ENCODE data around the gene TMEM170A. TPM values are rescaled to one million over a fixed set of nuclear protein-coding genes. Genes with fewer than 3 reads are reported as not detected.
"Not testable (repeated sequence)": the region's sequence is repeated elsewhere in the genome, so short reads cannot be mapped to it uniquely, and the experiment has no call there.

TMEM170A gene
- 10 to 100 TPM; 22.4 to 38.3 (median 29.8) TPM for total RNA-seq

DNA sequence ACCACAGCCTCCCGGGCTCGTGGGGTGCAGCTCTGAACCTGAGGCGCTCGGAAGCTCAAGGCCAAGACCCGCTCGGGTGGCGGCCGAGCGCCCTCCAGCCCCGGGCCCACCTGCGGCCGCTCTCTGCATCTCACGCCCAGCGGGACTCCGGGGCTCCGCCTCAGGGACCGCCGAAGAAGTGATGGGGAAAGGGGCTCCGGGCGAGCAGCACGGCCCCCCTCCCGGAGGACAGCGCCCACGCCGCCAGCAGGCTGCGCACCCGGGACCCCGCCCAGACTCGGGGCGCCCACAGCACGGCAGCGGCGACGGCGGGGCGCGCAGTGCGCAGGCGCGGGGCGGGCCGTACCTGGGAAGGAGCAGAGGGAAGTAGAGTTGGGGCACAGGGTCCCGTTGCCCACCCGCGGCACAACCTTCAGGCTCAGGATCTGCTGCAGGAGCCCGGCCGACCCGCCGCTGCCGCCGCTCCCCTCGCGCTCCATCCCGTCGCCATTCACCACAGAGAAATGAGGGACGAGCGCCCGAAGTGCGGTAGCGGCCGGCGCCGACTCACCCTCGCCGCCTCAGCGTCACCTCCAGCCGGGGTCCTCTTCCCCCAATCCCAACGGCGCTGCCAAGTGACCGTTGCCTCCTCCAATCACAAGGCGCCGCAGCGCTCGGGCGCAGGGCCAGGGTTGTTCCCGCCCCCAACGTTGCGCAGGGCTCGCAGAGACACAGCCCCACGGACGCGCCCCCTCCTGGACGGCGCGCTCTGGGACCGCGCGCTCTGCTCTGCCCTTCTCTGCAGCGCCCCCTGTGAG, at the start of gene TMEM170A:
Gene TMEM170A (minus strand): TSS at position 568 of the 797 bp plus-strand sequence. CDS start 89 bp downstream, at position 479.
- TF ChIP-seq, protein P1, sequence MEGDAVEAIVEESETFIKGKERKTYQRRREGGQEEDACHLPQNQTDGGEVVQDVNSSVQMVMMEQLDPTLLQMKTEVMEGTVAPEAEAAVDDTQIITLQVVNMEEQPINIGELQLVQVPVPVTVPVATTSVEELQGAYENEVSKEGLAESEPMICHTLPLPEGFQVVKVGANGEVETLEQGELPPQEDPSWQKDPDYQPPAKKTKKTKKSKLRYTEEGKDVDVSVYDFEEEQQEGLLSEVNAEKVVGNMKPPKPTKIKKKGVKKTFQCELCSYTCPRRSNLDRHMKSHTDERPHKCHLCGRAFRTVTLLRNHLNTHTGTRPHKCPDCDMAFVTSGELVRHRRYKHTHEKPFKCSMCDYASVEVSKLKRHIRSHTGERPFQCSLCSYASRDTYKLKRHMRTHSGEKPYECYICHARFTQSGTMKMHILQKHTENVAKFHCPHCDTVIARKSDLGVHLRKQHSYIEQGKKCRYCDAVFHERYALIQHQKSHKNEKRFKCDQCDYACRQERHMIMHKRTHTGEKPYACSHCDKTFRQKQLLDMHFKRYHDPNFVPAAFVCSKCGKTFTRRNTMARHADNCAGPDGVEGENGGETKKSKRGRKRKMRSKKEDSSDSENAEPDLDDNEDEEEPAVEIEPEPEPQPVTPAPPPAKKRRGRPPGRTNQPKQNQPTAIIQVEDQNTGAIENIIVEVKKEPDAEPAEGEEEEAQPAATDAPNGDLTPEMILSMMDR (IDR thresholded peaks at IDR 0.05) = peak in 2 of 3 donors; percentile 99
- DNase-seq (ENCODE audit: low spot score) (peak; percentile 98), ATAC-seq (ENCODE audit: low FRiP score) (peak; percentile 100)

DNA sequence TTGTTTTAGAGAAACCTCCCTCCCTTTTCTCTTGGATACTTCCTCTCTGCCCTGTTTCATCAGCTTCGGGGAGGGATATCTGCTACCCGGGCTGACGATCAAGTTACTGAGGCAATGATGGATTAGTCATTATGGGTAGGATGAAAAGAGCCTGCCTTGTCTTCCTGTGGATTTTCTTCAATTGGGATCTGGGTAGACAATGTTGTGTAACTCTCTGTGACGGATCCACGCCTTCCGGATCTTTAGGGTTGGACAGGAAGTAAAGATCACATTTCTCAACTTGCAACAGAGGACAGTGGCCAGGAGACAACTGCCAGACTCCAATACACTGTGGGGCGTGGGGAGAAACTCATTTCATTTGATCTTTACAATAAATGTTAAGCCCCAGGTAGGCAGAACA, 42.1 kb upstream of the TMEM170A start:
- TF ChIP-seq, protein P1 (IDR thresholded peaks at IDR 0.05) = no peak
- no peak for DNase-seq (ENCODE audit: low spot score)
- ATAC-seq (ENCODE audit: low FRiP score) = peak; percentile 76

DNA sequence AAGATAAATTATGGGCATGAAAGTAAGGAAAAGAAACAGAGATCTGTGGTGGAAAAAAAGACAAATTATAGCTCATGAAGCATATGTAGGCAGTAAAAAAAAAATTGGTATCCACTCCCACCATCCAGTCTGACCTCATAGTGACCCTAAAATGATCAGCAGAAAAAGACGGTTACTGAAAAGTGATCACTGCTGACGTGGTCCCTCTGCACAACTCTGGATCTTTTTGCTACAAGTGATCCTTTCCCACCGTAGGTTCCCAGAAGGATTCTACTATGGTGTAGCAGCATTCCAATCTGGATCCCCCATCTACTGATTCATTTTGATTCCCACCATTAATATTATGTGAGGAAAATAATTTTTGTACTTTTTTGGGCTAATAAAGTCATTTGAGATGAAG, 41.6 kb upstream of the TMEM170A start:
- TF ChIP-seq, protein P1 (IDR thresholded peaks at IDR 0.05) = no peak
- ATAC-seq (ENCODE audit: low FRiP score) (no peak), DNase-seq (ENCODE audit: low spot score) (no peak)

GRCh38 chr16:75503801-75504200, 39.3 kb upstream of the TMEM170A start:
- ATAC-seq (ENCODE audit: low FRiP score) = no peak

GRCh38 chr16:75502916-75503605, 38.6 kb upstream of the TMEM170A start:
- no peak for ATAC-seq (ENCODE audit: low FRiP score)
- TF ChIP-seq, protein P1 (IDR thresholded peaks at IDR 0.05) = no peak
- DNase-seq (ENCODE audit: low spot score) = no peak

More at GRCh38 chr16:75503801-75504200, 39.3 kb upstream of the TMEM170A start:
- TF ChIP-seq, protein P1 (IDR thresholded peaks at IDR 0.05) = no peak
- DNase-seq (ENCODE audit: low spot score) = no peak

DNA sequence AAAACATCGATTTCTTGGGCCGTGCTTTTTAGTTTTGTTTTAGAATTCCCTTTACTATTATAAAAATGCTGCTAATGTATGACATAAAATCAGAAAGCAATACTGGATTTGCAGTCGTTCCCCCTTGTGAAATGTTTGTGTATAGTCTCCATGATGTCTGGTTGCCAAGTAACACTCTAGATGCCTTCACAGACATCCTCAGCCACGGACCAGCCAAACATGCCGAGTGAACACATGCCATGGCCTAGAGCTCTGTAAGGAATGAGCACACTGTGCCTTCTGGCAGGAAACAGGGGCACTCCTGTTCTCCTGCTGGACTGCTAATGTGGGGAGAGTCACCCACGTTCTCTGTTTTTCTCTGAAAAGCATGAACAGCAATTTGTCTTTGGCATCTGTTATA, 37.3 kb upstream of the TMEM170A start:
- not testable (repeated sequence) for DNase-seq (ENCODE audit: low spot score); ATAC-seq (ENCODE audit: low FRiP score)

GRCh38 chr16:75501359-75501758, 36.9 kb upstream of the TMEM170A start:
- TF ChIP-seq, protein P1 (IDR thresholded peaks at IDR 0.05) = no peak
- ATAC-seq (ENCODE audit: low FRiP score) (no peak), DNase-seq (ENCODE audit: low spot score) (no peak)

GRCh38 chr16:75498605-75499322, 34.3 kb upstream of the TMEM170A start:
- DNase-seq (ENCODE audit: low spot score); ATAC-seq (ENCODE audit: low FRiP score): not testable (repeated sequence)

All from omental fat pad (tissue), 4 donors.